GM12801 (cell line): ENCODE measurements around the gene UTP25.

Experiments
- CTCF ChIP-seq: IDR thresholded peaks from one replicate; pipeline ENCODE4 v1.5.1; 2011; ENCODE audit warnings: control low read depth; ENCODE audit not compliant: insufficient read length; ENCODE audit errors: extremely low read depth

The UTP25 gene

GRCh38 chr1:209802117-209802779 is 25.5 kb upstream of the UTP25 start:
- no peak for TF ChIP-seq CTCF

- TF ChIP-seq CTCF, result no peak
Measured at GRCh38 chr1:209802780-209803152, 25.0 kb upstream of the UTP25 start.

GRCh38 chr1:209803568-209803967 is 24.2 kb upstream of the UTP25 start:
- TF ChIP-seq CTCF, result no peak

GRCh38 chr1:209805341-209805781 is 22.4 kb upstream of the UTP25 start:
- no peak for TF ChIP-seq CTCF

- no peak for TF ChIP-seq CTCF
Measured at GRCh38 chr1:209805875-209806760, 21.7 kb upstream of the UTP25 start, which contains the start of gene IRF6. IRF6 (minus strand) TSS chr1:209806142; CDS start chr1:209801413, 4,729 bp downstream.

GRCh38 chr1:209807509-209807908 is 20.3 kb upstream of the UTP25 start:
- no peak for TF ChIP-seq CTCF

- no peak for TF ChIP-seq CTCF
Measured at GRCh38 chr1:209808059-209808581, 19.7 kb upstream of the UTP25 start.
